ENCODE data around the gene DOCK9. TPM values are rescaled to one million over a fixed set of nuclear protein-coding genes. Genes with fewer than 3 reads are reported as not detected.

Gene DOCK9, protein sequence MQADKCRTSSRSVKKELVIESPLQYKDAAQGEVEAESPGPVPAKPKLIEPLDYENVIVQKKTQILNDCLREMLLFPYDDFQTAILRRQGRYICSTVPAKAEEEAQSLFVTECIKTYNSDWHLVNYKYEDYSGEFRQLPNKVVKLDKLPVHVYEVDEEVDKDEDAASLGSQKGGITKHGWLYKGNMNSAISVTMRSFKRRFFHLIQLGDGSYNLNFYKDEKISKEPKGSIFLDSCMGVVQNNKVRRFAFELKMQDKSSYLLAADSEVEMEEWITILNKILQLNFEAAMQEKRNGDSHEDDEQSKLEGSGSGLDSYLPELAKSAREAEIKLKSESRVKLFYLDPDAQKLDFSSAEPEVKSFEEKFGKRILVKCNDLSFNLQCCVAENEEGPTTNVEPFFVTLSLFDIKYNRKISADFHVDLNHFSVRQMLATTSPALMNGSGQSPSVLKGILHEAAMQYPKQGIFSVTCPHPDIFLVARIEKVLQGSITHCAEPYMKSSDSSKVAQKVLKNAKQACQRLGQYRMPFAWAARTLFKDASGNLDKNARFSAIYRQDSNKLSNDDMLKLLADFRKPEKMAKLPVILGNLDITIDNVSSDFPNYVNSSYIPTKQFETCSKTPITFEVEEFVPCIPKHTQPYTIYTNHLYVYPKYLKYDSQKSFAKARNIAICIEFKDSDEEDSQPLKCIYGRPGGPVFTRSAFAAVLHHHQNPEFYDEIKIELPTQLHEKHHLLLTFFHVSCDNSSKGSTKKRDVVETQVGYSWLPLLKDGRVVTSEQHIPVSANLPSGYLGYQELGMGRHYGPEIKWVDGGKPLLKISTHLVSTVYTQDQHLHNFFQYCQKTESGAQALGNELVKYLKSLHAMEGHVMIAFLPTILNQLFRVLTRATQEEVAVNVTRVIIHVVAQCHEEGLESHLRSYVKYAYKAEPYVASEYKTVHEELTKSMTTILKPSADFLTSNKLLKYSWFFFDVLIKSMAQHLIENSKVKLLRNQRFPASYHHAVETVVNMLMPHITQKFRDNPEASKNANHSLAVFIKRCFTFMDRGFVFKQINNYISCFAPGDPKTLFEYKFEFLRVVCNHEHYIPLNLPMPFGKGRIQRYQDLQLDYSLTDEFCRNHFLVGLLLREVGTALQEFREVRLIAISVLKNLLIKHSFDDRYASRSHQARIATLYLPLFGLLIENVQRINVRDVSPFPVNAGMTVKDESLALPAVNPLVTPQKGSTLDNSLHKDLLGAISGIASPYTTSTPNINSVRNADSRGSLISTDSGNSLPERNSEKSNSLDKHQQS (N-terminal part only)
- total RNA-seq = 100 to 1,000 TPM in 3 of 4 donors, 10 to 100 TPM in 1; 94.7 to 240 (median 150) TPM

- no peak for DNase-seq
- peak within 1 kb of the TSS; percentile 15 to 58 (median 42) for H3K4me3 ChIP-seq
- peak within 1 kb of the TSS; percentile 41 to 78 (median 66) for H3K27ac ChIP-seq
- TF ChIP-seq, protein P1, sequence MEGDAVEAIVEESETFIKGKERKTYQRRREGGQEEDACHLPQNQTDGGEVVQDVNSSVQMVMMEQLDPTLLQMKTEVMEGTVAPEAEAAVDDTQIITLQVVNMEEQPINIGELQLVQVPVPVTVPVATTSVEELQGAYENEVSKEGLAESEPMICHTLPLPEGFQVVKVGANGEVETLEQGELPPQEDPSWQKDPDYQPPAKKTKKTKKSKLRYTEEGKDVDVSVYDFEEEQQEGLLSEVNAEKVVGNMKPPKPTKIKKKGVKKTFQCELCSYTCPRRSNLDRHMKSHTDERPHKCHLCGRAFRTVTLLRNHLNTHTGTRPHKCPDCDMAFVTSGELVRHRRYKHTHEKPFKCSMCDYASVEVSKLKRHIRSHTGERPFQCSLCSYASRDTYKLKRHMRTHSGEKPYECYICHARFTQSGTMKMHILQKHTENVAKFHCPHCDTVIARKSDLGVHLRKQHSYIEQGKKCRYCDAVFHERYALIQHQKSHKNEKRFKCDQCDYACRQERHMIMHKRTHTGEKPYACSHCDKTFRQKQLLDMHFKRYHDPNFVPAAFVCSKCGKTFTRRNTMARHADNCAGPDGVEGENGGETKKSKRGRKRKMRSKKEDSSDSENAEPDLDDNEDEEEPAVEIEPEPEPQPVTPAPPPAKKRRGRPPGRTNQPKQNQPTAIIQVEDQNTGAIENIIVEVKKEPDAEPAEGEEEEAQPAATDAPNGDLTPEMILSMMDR (IDR thresholded peaks at IDR 0.05) = no peak
- peak in 2 of 4 donors; percentile 36 to 45 for TF ChIP-seq POLR2A (IDR thresholded peaks at IDR 0.05)
- H3K9me3 ChIP-seq = no peaks in the 10 kb centered on the region
- no peaks in the 10 kb centered on the region for H3K27me3 ChIP-seq
- intact Hi-C loops (cut with DNase I) = no loop called here
- no peaks in the 10 kb centered on the region for H3K36me3 ChIP-seq
- H3K4me1 ChIP-seq = peaks cover 0 to 76% (median 5%) of the 10 kb centered on the region in 3 donors
- 44 to 61% methylated on average over 14 to 16 of the region's 16 CpGs for WGBS, 2 donors
These were observed at the start of gene DOCK9 for GRCh38 chr13:98977568-98978265. DOCK9 (minus strand) TSS chr13:98978064; CDS start chr13:98977909, 155 bp downstream.

GRCh38 chr13:99027260-99027659 is 49.4 kb upstream of the DOCK9 start:
- WGBS, 2 donors = 79 to 92% methylated on average over 7 of the region's 7 CpGs
- no peaks in the 10 kb centered on the region for H3K27me3 ChIP-seq
- no peak overlapping the region for H3K27ac ChIP-seq
- H3K4me1 ChIP-seq = peaks cover 0 to 51% (median 18%) of the 10 kb centered on the region in 3 donors
- DNase-seq = no peak
- TF ChIP-seq, protein P1 (IDR thresholded peaks at IDR 0.05) = no peak
- no peak for TF ChIP-seq POLR2A (IDR thresholded peaks at IDR 0.05)
- H3K36me3 ChIP-seq = no peaks in the 10 kb centered on the region
- intact Hi-C loops (cut with DNase I) = no loop called here
- no peak overlapping the region for H3K4me3 ChIP-seq
- H3K9me3 ChIP-seq = no peaks in the 10 kb centered on the region

GRCh38 chr13:99022941-99023340 is 45.1 kb upstream of the DOCK9 start:
- H3K4me1 ChIP-seq = peaks cover 0 to 34% (median 9%) of the 10 kb centered on the region in 3 donors
- intact Hi-C loops (cut with DNase I) = no loop called here
- TF ChIP-seq, protein P1 (IDR thresholded peaks at IDR 0.05) = no peak
- no peak for TF ChIP-seq POLR2A (IDR thresholded peaks at IDR 0.05)
- 21 to 38% methylated on average over 4 of the region's 4 CpGs for WGBS, 2 donors
- no peak for DNase-seq
- no peak overlapping the region for H3K27ac ChIP-seq
- no peak overlapping the region for H3K4me3 ChIP-seq
- no peaks in the 10 kb centered on the region for H3K9me3 ChIP-seq
- no peaks in the 10 kb centered on the region for H3K27me3 ChIP-seq
- H3K36me3 ChIP-seq = no peaks in the 10 kb centered on the region

GRCh38 chr13:99018418-99019180 is 40.7 kb upstream of the DOCK9 start:
- TF ChIP-seq, protein P1 (IDR thresholded peaks at IDR 0.05) = no peak
- TF ChIP-seq POLR2A (IDR thresholded peaks at IDR 0.05) = no peak
- WGBS, 2 donors = 78 to 80% methylated on average over 3 of the region's 3 CpGs
- H3K4me1 ChIP-seq = peaks cover 5 to 45% (median 26%) of the 10 kb centered on the region in 3 donors
- intact Hi-C loops (cut with DNase I) = no loop called here
- DNase-seq = no peak
- H3K9me3 ChIP-seq = no peaks in the 10 kb centered on the region
- no peak overlapping the region for H3K27ac ChIP-seq
- H3K4me3 ChIP-seq = no peak overlapping the region
- H3K27me3 ChIP-seq = no peaks in the 10 kb centered on the region
- H3K36me3 ChIP-seq = no peaks in the 10 kb centered on the region

Measured in esophagus squamous epithelium (tissue), 5 donors.